GM23338 (cell line): Measurements from ENCODE around the gene RAB3B. TPM values are rescaled to one million over a fixed set of nuclear protein-coding genes. Genes with fewer than 3 reads are reported as not detected.

ENCODE experiments used
- ATAC-seq: fragments of 200-7000 bp; cut with Tn5 transposase; 3 replicates; pipeline ENCODE4 v1.9.1; 2020
- DNase-seq: peaks from one replicate; pipeline ENCODE4 v3.0.0-alpha.2; 2015; ENCODE audit warnings: low spot score
- H2AFZ ChIP-seq: fragments of 200-600 bp; sonication (generic); 2 replicates; pipeline ENCODE4 v1.8.0; 2016; ENCODE audit warnings: antibody characterized with exemption, mild to moderate bottlenecking, moderate library complexity
- H3F3A ChIP-seq: fragments of 200-600 bp; sonication (generic); replicated peaks from 2 replicates; pipeline ENCODE4 v1.8.0; 2017; ENCODE audit warnings: antibody characterized with exemption, mixed run types, low read depth
- H3K27ac ChIP-seq: fragments of 200-600 bp; sonication (generic); 2 replicates; pipeline ENCODE4 v1.6.1; 2016; ENCODE audit warnings: low read depth
- H3K27me3 ChIP-seq: fragments of 200-600 bp; sonication (generic); 2 replicates; pipeline ENCODE4 v1.8.0; 2016; ENCODE audit warnings: mild to moderate bottlenecking, mixed run types, moderate library complexity; ENCODE audit not compliant: insufficient read depth
- H3K36me3 ChIP-seq: fragments of 200-600 bp; sonication (generic); 2 replicates; pipeline ENCODE4 v1.8.0; 2016; ENCODE audit warnings: mild to moderate bottlenecking; ENCODE audit not compliant: insufficient read depth
- H3K4me1 ChIP-seq: fragments of 200-600 bp; sonication (generic); 2 replicates; pipeline ENCODE4 v1.8.0; 2016; ENCODE audit warnings: mild to moderate bottlenecking, moderate library complexity; ENCODE audit not compliant: insufficient read depth
- H3K4me2 ChIP-seq: fragments of 200-600 bp; sonication (generic); 2 replicates; pipeline ENCODE4 v1.7.1; 2017; ENCODE audit warnings: mixed run types
- H3K4me3 ChIP-seq: fragments of 200-600 bp; sonication (generic); 2 replicates; pipeline ENCODE4 v1.6.1; 2016; ENCODE audit warnings: mixed run types
- H3K79me2 ChIP-seq: fragments of 200-600 bp; sonication (generic); replicated peaks from 2 replicates; pipeline ENCODE4 v1.8.0; 2017; ENCODE audit warnings: mild to moderate bottlenecking; ENCODE audit not compliant: insufficient read depth
- H3K9me2 ChIP-seq: fragments of 200-600 bp; sonication (generic); 2 replicates; pipeline ENCODE4 v1.8.0; 2017; ENCODE audit not compliant: insufficient read depth
- H4K20me1 ChIP-seq: fragments of 200-600 bp; sonication (generic); replicated peaks from 2 replicates; pipeline ENCODE4 v1.8.0; 2017; ENCODE audit warnings: mild to moderate bottlenecking; ENCODE audit not compliant: insufficient read depth
- H3K27ac Mint-ChIP-seq: 2 replicates; pipeline ENCODE4 v1.8.0; 2020; ENCODE audit warnings: inconsistent platforms, mild to moderate bottlenecking, moderate library complexity, mixed read lengths
- H3K27me3 Mint-ChIP-seq: 3 replicates; pipeline ENCODE4 v1.8.0; 2022; ENCODE audit warnings: low read depth, mild to moderate bottlenecking, moderate library complexity, mixed read lengths, inconsistent platforms; ENCODE audit not compliant: insufficient read depth, poor library complexity
- H3K36me3 Mint-ChIP-seq: 3 replicates; pipeline ENCODE4 v1.8.0; 2021; ENCODE audit warnings: low read depth, mild to moderate bottlenecking, inconsistent platforms, moderate library complexity, mixed read lengths
- H3K4me1 Mint-ChIP-seq: 3 replicates; pipeline ENCODE4 v1.8.0; 2020; ENCODE audit warnings: mild to moderate bottlenecking, inconsistent platforms, mixed read lengths
- H3K4me3 Mint-ChIP-seq: 3 replicates; pipeline ENCODE4 v1.8.0; 2021; ENCODE audit warnings: moderate library complexity, mild to moderate bottlenecking, inconsistent platforms, mixed read lengths
- H3K9me3 Mint-ChIP-seq: 3 replicates; pipeline ENCODE4 v1.8.0; 2020; ENCODE audit warnings: moderate library complexity, mild to moderate bottlenecking, inconsistent platforms, mixed read lengths
- CREB1 ChIP-seq: fragments of 250-450 bp; sonication (Bioruptor Pico); IDR thresholded peaks from 2 replicates; pipeline ENCODE4 v1.5.0; 2020; ENCODE audit warnings: low read depth, mild to moderate bottlenecking, moderate library complexity
- EZH2phosphoT487 ChIP-seq: fragments of 200-600 bp; sonication (generic); IDR thresholded peaks from one replicate; pipeline ENCODE4 v1.8.1; 2018; ENCODE audit warnings: antibody characterized with exemption; ENCODE audit not compliant: unreplicated experiment
- JUNB ChIP-seq: IDR thresholded peaks from one replicate; pipeline ENCODE4 v1.6.1; 2016; ENCODE audit warnings: antibody characterized with exemption; ENCODE audit not compliant: unreplicated experiment
- ZNF114 ChIP-seq: fragments of 250-450 bp; sonication (Bioruptor Pico); IDR thresholded peaks from 2 replicates; pipeline ENCODE4 v1.5.0; 2020; ENCODE audit warnings: mild to moderate bottlenecking, moderate library complexity
- ZNF331 ChIP-seq: fragments of 250-450 bp; sonication (Bioruptor Pico); IDR thresholded peaks from 2 replicates; pipeline ENCODE4 v1.5.0; 2020; ENCODE audit warnings: low read depth, mild to moderate bottlenecking, moderate library complexity
- polyA plus RNA-seq: library from polyadenylated mRNA; unstranded; fragments of >200 nt; fragmentation: Nextera tagmentation; extraction: Ambion mirVana; gene quantifications from 2 replicates; pipeline ENCODE4 v1.2.1, GENCODE V29; 2016
- total RNA-seq: library from RNA; depleted of rRNA; stranded (reverse); fragments of >200 nt; shearing (Covaris generic); gene quantifications from 2 replicates; pipeline ENCODE4 v1.2.3, GENCODE V29; 2014
- TF ChIP-seq, protein P1 (sequence below): fragments of 250-450 bp; sonication (Bioruptor Pico); IDR thresholded peaks from 2 replicates; pipeline ENCODE4 v1.5.0; 2020; ENCODE audit warnings: mild to moderate bottlenecking, moderate library complexity
- TF ChIP-seq, protein P2 (sequence below): IDR thresholded peaks from one replicate; pipeline ENCODE4 v1.6.1; 2018; ENCODE audit warnings: antibody characterized with exemption; ENCODE audit not compliant: unreplicated experiment
- TF ChIP-seq, protein P3 (sequence below), 2 experiments: fragments of 200-600 bp in 1 of 2; sonication (generic) in 1 of 2; conservative IDR thresholded peaks; 2 replicates each; pipeline versions ENCODE4 v1.5.1 to v1.6.1; 2016 to 2017; ENCODE audit warnings: antibody characterized with exemption in 2 of 2, low read depth in 2 of 2, mild to moderate bottlenecking in 2 of 2, moderate library complexity in 1 of 2

Gene RAB3B
- total and polyA plus RNA-seq, 2 experiments from 2014 or later: 18.3 to 37.9 TPM

DNA sequence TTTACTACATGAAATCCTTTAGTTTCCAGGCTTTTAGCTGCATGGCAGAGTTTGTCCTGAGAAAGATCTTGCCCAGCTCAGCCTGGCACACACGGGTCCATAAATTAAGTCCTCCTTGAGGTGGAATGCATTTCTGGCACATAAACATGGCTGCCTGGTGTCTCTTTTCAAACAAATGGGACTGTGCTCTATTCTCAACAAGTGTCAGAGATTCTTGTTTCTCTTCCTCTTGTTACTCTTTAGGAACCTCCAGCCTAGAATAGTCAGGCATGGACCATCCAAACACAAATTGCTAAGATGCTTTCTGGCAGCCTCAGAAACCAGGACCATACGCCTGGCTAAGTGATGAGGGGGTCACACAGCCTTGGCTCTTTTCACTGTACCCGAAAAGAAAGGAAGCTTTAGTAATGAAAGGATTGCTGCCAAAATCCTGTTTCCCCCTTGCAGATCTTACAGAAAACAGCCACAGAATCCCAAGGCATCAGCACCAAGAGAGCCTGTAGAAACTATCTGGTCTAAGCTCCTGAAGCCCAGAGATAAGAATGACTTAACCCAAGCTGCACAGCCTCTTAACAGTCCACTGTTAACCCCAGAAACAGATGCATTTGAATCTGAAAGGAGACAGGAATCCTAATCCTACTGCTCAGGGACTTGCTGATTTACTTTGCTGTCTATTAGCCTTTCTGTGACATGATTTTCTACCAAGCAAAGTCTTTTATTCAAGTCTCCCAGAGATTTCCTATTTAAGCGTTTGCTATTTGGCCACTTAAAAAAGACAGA lies 80.1 kb downstream of the RAB3B start (continued):
- TF ChIP-seq, protein P1, sequence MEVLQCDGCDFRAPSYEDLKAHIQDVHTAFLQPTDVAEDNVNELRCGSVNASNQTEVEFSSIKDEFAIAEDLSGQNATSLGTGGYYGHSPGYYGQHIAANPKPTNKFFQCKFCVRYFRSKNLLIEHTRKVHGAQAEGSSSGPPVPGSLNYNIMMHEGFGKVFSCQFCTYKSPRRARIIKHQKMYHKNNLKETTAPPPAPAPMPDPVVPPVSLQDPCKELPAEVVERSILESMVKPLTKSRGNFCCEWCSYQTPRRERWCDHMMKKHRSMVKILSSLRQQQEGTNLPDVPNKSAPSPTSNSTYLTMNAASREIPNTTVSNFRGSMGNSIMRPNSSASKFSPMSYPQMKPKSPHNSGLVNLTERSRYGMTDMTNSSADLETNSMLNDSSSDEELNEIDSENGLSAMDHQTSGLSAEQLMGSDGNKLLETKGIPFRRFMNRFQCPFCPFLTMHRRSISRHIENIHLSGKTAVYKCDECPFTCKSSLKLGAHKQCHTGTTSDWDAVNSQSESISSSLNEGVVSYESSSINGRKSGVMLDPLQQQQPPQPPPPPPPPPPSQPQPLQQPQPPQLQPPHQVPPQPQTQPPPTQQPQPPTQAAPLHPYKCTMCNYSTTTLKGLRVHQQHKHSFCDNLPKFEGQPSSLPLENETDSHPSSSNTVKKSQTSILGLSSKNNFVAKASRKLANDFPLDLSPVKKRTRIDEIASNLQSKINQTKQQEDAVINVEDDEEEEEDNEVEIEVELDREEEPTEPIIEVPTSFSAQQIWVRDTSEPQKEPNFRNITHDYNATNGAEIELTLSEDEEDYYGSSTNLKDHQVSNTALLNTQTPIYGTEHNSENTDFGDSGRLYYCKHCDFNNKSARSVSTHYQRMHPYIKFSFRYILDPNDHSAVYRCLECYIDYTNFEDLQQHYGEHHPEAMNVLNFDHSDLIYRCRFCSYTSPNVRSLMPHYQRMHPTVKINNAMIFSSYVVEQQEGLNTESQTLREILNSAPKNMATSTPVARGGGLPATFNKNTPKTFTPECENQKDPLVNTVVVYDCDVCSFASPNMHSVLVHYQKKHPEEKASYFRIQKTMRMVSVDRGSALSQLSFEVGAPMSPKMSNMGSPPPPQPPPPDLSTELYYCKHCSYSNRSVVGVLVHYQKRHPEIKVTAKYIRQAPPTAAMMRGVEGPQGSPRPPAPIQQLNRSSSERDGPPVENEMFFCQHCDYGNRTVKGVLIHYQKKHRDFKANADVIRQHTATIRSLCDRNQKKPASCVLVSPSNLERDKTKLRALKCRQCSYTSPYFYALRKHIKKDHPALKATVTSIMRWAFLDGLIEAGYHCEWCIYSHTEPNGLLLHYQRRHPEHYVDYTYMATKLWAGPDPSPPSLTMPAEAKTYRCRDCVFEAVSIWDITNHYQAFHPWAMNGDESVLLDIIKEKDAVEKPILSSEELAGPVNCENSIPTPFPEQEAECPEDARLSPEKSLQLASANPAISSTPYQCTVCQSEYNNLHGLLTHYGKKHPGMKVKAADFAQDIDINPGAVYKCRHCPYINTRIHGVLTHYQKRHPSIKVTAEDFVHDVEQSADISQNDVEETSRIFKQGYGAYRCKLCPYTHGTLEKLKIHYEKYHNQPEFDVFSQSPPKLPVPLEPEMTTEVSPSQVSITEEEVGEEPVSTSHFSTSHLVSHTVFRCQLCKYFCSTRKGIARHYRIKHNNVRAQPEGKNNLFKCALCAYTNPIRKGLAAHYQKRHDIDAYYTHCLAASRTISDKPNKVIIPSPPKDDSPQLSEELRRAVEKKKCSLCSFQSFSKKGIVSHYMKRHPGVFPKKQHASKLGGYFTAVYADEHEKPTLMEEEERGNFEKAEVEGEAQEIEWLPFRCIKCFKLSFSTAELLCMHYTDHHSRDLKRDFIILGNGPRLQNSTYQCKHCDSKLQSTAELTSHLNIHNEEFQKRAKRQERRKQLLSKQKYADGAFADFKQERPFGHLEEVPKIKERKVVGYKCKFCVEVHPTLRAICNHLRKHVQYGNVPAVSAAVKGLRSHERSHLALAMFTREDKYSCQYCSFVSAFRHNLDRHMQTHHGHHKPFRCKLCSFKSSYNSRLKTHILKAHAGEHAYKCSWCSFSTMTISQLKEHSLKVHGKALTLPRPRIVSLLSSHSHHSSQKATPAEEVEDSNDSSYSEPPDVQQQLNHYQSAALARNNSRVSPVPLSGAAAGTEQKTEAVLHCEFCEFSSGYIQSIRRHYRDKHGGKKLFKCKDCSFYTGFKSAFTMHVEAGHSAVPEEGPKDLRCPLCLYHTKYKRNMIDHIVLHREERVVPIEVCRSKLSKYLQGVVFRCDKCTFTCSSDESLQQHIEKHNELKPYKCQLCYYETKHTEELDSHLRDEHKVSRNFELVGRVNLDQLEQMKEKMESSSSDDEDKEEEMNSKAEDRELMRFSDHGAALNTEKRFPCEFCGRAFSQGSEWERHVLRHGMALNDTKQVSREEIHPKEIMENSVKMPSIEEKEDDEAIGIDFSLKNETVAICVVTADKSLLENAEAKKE (CRISPR knock-in tag): no peak
- TF ChIP-seq EZH2phosphoT487: no peak
- TF ChIP-seq, protein P2, sequence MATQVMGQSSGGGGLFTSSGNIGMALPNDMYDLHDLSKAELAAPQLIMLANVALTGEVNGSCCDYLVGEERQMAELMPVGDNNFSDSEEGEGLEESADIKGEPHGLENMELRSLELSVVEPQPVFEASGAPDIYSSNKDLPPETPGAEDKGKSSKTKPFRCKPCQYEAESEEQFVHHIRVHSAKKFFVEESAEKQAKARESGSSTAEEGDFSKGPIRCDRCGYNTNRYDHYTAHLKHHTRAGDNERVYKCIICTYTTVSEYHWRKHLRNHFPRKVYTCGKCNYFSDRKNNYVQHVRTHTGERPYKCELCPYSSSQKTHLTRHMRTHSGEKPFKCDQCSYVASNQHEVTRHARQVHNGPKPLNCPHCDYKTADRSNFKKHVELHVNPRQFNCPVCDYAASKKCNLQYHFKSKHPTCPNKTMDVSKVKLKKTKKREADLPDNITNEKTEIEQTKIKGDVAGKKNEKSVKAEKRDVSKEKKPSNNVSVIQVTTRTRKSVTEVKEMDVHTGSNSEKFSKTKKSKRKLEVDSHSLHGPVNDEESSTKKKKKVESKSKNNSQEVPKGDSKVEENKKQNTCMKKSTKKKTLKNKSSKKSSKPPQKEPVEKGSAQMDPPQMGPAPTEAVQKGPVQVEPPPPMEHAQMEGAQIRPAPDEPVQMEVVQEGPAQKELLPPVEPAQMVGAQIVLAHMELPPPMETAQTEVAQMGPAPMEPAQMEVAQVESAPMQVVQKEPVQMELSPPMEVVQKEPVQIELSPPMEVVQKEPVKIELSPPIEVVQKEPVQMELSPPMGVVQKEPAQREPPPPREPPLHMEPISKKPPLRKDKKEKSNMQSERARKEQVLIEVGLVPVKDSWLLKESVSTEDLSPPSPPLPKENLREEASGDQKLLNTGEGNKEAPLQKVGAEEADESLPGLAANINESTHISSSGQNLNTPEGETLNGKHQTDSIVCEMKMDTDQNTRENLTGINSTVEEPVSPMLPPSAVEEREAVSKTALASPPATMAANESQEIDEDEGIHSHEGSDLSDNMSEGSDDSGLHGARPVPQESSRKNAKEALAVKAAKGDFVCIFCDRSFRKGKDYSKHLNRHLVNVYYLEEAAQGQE: no peak

DNA sequence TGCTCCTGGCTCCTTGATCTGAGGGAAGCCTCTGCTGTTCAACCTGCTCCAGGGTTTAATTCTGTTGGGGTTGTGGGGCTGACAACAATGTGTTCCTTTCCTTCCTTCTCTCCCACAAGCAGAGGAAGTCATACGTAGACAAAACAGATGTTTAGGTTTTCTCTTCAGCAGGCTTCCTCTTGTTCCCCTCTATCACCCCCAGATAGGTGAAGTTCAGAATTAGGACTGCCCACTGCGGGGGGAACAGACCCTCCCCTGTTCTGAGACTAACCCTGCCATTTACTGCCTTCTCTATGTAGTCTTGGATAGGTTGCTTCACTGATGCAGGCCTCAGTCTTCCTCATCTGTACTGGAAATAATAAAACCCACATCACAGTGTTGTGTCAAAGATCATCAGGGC lies 82.0 kb downstream of the RAB3B start:
- no peaks in the 10 kb centered on the region for H3F3A ChIP-seq
- no peak overlapping the region for H3K4me3 Mint-ChIP-seq
- peaks cover 10% of the 10 kb centered on the region for H3K4me1 ChIP-seq
- no peaks in the 10 kb centered on the region for H3K79me2 ChIP-seq
- H2AFZ ChIP-seq: no peak overlapping the region
- peaks cover 17% of the 10 kb centered on the region for H3K9me3 Mint-ChIP-seq
- DNase-seq (no peak), ATAC-seq (no peak)
- peaks cover 24% of the 10 kb centered on the region for H3K4me1 Mint-ChIP-seq
- H3K27me3 Mint-ChIP-seq: peaks cover 12% of the 10 kb centered on the region
- H3K27ac Mint-ChIP-seq: no peak overlapping the region
- peaks cover 14% of the 10 kb centered on the region for H3K36me3 Mint-ChIP-seq
- no peaks in the 10 kb centered on the region for H3K9me2 ChIP-seq
- H3K4me3 ChIP-seq: no peak overlapping the region
- H3K27me3 ChIP-seq: no peaks in the 10 kb centered on the region
- no peaks in the 10 kb centered on the region for H4K20me1 ChIP-seq
- H3K4me2 ChIP-seq: no peak overlapping the region
- H3K36me3 ChIP-seq: no peaks in the 10 kb centered on the region
- no peak overlapping the region for H3K27ac ChIP-seq
- no peak for TF ChIP-seq CREB1 (CRISPR knock-in tag)
- no peak for TF ChIP-seq ZNF331
- TF ChIP-seq JUNB: no peak
- no peak for TF ChIP-seq ZNF114 (CRISPR knock-in tag)
- TF ChIP-seq, protein P2: no peak
- TF ChIP-seq, protein P3, sequence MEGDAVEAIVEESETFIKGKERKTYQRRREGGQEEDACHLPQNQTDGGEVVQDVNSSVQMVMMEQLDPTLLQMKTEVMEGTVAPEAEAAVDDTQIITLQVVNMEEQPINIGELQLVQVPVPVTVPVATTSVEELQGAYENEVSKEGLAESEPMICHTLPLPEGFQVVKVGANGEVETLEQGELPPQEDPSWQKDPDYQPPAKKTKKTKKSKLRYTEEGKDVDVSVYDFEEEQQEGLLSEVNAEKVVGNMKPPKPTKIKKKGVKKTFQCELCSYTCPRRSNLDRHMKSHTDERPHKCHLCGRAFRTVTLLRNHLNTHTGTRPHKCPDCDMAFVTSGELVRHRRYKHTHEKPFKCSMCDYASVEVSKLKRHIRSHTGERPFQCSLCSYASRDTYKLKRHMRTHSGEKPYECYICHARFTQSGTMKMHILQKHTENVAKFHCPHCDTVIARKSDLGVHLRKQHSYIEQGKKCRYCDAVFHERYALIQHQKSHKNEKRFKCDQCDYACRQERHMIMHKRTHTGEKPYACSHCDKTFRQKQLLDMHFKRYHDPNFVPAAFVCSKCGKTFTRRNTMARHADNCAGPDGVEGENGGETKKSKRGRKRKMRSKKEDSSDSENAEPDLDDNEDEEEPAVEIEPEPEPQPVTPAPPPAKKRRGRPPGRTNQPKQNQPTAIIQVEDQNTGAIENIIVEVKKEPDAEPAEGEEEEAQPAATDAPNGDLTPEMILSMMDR (conservative IDR thresholded peaks at IDR 0.05; ENCODE audit: low read depth in 2 of 2): no peak
- no peak for TF ChIP-seq EZH2phosphoT487
